GM23338 (cell line): Measurements from ENCODE around the gene SORCS3. TPM values are rescaled to one million over a fixed set of nuclear protein-coding genes. Genes with fewer than 3 reads are reported as not detected.

Experiments
- polyA plus RNA-seq: library from polyadenylated mRNA; unstranded; fragments of >200 nt; fragmentation: Nextera tagmentation; extraction: Ambion mirVana; gene quantifications from 2 replicates; pipeline ENCODE4 v1.2.1, GENCODE V29; 2016
- total RNA-seq: library from RNA; depleted of rRNA; stranded (reverse); fragments of >200 nt; shearing (Covaris generic); gene quantifications from 2 replicates; pipeline ENCODE4 v1.2.3, GENCODE V29; 2014
- TF ChIP-seq, protein P1 (sequence below): fragments of 250-450 bp; sonication (Bioruptor Pico); IDR thresholded peaks from 2 replicates; pipeline ENCODE4 v1.5.0; 2020; ENCODE audit warnings: mild to moderate bottlenecking, moderate library complexity
- TF ChIP-seq, protein P2 (sequence below): IDR thresholded peaks from one replicate; pipeline ENCODE4 v1.6.1; 2018; ENCODE audit warnings: antibody characterized with exemption; ENCODE audit not compliant: unreplicated experiment
- TF ChIP-seq, protein P3 (sequence below), 2 experiments: fragments of 200-600 bp in 1 of 2; sonication (generic) in 1 of 2; conservative IDR thresholded peaks; 2 replicates each; pipeline versions ENCODE4 v1.5.1 to v1.6.1; 2016 to 2017; ENCODE audit warnings: antibody characterized with exemption in 2 of 2, low read depth in 2 of 2, mild to moderate bottlenecking in 2 of 2, moderate library complexity in 1 of 2

SORCS3 gene
- total and polyA plus RNA-seq, 2 experiments from 2014 or later, result 0.37 to 1.4 TPM

GRCh38 chr10:105288613-105289012, 647.5 kb downstream of the SORCS3 start (continued):
- TF ChIP-seq, protein P1, sequence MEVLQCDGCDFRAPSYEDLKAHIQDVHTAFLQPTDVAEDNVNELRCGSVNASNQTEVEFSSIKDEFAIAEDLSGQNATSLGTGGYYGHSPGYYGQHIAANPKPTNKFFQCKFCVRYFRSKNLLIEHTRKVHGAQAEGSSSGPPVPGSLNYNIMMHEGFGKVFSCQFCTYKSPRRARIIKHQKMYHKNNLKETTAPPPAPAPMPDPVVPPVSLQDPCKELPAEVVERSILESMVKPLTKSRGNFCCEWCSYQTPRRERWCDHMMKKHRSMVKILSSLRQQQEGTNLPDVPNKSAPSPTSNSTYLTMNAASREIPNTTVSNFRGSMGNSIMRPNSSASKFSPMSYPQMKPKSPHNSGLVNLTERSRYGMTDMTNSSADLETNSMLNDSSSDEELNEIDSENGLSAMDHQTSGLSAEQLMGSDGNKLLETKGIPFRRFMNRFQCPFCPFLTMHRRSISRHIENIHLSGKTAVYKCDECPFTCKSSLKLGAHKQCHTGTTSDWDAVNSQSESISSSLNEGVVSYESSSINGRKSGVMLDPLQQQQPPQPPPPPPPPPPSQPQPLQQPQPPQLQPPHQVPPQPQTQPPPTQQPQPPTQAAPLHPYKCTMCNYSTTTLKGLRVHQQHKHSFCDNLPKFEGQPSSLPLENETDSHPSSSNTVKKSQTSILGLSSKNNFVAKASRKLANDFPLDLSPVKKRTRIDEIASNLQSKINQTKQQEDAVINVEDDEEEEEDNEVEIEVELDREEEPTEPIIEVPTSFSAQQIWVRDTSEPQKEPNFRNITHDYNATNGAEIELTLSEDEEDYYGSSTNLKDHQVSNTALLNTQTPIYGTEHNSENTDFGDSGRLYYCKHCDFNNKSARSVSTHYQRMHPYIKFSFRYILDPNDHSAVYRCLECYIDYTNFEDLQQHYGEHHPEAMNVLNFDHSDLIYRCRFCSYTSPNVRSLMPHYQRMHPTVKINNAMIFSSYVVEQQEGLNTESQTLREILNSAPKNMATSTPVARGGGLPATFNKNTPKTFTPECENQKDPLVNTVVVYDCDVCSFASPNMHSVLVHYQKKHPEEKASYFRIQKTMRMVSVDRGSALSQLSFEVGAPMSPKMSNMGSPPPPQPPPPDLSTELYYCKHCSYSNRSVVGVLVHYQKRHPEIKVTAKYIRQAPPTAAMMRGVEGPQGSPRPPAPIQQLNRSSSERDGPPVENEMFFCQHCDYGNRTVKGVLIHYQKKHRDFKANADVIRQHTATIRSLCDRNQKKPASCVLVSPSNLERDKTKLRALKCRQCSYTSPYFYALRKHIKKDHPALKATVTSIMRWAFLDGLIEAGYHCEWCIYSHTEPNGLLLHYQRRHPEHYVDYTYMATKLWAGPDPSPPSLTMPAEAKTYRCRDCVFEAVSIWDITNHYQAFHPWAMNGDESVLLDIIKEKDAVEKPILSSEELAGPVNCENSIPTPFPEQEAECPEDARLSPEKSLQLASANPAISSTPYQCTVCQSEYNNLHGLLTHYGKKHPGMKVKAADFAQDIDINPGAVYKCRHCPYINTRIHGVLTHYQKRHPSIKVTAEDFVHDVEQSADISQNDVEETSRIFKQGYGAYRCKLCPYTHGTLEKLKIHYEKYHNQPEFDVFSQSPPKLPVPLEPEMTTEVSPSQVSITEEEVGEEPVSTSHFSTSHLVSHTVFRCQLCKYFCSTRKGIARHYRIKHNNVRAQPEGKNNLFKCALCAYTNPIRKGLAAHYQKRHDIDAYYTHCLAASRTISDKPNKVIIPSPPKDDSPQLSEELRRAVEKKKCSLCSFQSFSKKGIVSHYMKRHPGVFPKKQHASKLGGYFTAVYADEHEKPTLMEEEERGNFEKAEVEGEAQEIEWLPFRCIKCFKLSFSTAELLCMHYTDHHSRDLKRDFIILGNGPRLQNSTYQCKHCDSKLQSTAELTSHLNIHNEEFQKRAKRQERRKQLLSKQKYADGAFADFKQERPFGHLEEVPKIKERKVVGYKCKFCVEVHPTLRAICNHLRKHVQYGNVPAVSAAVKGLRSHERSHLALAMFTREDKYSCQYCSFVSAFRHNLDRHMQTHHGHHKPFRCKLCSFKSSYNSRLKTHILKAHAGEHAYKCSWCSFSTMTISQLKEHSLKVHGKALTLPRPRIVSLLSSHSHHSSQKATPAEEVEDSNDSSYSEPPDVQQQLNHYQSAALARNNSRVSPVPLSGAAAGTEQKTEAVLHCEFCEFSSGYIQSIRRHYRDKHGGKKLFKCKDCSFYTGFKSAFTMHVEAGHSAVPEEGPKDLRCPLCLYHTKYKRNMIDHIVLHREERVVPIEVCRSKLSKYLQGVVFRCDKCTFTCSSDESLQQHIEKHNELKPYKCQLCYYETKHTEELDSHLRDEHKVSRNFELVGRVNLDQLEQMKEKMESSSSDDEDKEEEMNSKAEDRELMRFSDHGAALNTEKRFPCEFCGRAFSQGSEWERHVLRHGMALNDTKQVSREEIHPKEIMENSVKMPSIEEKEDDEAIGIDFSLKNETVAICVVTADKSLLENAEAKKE (CRISPR knock-in tag), result no peak
- TF ChIP-seq, protein P2, sequence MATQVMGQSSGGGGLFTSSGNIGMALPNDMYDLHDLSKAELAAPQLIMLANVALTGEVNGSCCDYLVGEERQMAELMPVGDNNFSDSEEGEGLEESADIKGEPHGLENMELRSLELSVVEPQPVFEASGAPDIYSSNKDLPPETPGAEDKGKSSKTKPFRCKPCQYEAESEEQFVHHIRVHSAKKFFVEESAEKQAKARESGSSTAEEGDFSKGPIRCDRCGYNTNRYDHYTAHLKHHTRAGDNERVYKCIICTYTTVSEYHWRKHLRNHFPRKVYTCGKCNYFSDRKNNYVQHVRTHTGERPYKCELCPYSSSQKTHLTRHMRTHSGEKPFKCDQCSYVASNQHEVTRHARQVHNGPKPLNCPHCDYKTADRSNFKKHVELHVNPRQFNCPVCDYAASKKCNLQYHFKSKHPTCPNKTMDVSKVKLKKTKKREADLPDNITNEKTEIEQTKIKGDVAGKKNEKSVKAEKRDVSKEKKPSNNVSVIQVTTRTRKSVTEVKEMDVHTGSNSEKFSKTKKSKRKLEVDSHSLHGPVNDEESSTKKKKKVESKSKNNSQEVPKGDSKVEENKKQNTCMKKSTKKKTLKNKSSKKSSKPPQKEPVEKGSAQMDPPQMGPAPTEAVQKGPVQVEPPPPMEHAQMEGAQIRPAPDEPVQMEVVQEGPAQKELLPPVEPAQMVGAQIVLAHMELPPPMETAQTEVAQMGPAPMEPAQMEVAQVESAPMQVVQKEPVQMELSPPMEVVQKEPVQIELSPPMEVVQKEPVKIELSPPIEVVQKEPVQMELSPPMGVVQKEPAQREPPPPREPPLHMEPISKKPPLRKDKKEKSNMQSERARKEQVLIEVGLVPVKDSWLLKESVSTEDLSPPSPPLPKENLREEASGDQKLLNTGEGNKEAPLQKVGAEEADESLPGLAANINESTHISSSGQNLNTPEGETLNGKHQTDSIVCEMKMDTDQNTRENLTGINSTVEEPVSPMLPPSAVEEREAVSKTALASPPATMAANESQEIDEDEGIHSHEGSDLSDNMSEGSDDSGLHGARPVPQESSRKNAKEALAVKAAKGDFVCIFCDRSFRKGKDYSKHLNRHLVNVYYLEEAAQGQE, result no peak
- TF ChIP-seq, protein P3, sequence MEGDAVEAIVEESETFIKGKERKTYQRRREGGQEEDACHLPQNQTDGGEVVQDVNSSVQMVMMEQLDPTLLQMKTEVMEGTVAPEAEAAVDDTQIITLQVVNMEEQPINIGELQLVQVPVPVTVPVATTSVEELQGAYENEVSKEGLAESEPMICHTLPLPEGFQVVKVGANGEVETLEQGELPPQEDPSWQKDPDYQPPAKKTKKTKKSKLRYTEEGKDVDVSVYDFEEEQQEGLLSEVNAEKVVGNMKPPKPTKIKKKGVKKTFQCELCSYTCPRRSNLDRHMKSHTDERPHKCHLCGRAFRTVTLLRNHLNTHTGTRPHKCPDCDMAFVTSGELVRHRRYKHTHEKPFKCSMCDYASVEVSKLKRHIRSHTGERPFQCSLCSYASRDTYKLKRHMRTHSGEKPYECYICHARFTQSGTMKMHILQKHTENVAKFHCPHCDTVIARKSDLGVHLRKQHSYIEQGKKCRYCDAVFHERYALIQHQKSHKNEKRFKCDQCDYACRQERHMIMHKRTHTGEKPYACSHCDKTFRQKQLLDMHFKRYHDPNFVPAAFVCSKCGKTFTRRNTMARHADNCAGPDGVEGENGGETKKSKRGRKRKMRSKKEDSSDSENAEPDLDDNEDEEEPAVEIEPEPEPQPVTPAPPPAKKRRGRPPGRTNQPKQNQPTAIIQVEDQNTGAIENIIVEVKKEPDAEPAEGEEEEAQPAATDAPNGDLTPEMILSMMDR (conservative IDR thresholded peaks at IDR 0.05; ENCODE audit: low read depth in 2 of 2), result no peak
